ENCODE measurements around the gene NEGR1.

NEGR1 gene

DNA sequence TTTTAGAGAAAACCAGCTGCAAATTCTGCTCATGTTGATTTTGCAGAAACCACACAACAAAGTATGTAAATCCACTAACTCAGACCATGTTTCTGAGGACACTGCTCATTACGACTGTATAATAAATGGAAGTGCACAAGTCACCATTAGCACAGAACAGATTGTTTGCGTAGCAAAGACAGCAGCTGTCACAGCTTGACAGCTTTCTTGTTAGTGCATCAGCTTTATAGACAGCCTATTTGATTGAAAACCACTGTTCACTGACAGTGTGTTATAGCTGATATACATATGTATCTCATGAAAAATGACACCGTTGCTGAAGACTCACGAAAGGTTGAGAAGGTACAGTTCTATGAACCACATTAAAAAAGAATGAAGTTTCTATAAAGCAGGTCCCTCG lies 641.3 kb downstream of the NEGR1 start:
- H3K27me3 Mint-ChIP-seq = no peaks in the 10 kb centered on the region
- no peaks in the 10 kb centered on the region for H3K9me3 Mint-ChIP-seq
- no peak overlapping the region for H3K4me3 Mint-ChIP-seq
- H3K36me3 Mint-ChIP-seq = no peaks in the 10 kb centered on the region
- no peak overlapping the region for H3K27ac Mint-ChIP-seq
- no peaks in the 10 kb centered on the region for H3K4me1 Mint-ChIP-seq

DNA sequence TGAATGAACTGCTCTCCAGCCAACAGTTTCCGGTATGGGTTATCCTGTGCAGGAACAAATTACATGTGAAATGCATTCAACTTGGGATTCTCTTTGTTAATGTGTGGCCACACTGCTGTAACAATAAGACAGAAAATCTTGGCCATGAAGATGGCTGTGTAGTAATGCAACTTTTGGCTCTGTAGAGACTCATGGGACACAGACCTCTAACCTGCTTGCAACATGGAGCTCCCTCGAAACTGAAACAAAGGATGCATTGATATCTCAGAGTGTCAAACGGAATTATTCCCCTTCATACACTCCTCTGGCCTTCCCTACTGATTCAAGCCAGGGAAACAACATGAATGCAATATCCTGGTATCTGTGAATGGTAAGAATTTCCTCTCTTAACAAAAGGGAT lies 642.2 kb downstream of the NEGR1 start:
- no peaks in the 10 kb centered on the region for H3K4me1 Mint-ChIP-seq
- peaks cover 5% of the 10 kb centered on the region for H3K9me3 Mint-ChIP-seq
- no peak overlapping the region for H3K27ac Mint-ChIP-seq
- no peak overlapping the region for H3K4me3 Mint-ChIP-seq
- H3K36me3 Mint-ChIP-seq = no peaks in the 10 kb centered on the region
- no peaks in the 10 kb centered on the region for H3K27me3 Mint-ChIP-seq

- Mint-ChIP-seq H3K27ac (no peak overlapping the region), H3K36me3 (no peaks in the 10 kb centered on the region), H3K9me3 (peaks cover 6% of the 10 kb centered on the region), H3K4me3 (no peak overlapping the region), H3K27me3 (no peaks in the 10 kb centered on the region), H3K4me1 (no peaks in the 10 kb centered on the region)
Observed at GRCh38 chr1:71638081-71638766, 644.1 kb downstream of the NEGR1 start.

- no peak overlapping the region for H3K4me3 Mint-ChIP-seq
- no peaks in the 10 kb centered on the region for H3K36me3 Mint-ChIP-seq
- H3K4me1 Mint-ChIP-seq = no peaks in the 10 kb centered on the region
- no peak overlapping the region for H3K27ac Mint-ChIP-seq
- no peaks in the 10 kb centered on the region for H3K27me3 Mint-ChIP-seq
- H3K9me3 Mint-ChIP-seq = peaks cover 6% of the 10 kb centered on the region
Observed at GRCh38 chr1:71635568-71635967, 646.8 kb downstream of the NEGR1 start.

GRCh38 chr1:71634159-71634558 lies 648.2 kb downstream of the NEGR1 start:
- Mint-ChIP-seq H3K4me3 (no peak overlapping the region), H3K27ac (no peak overlapping the region), H3K9me3 (peaks cover 6% of the 10 kb centered on the region)

GRCh38 chr1:71630073-71630472 lies 652.3 kb downstream of the NEGR1 start:
- H3K9me3 Mint-ChIP-seq = peaks cover 1% of the 10 kb centered on the region
- H3K27ac Mint-ChIP-seq = no peak overlapping the region
- no peak overlapping the region for H3K4me3 Mint-ChIP-seq
- H3K4me1 Mint-ChIP-seq = no peaks in the 10 kb centered on the region
- H3K36me3 Mint-ChIP-seq = no peaks in the 10 kb centered on the region
- no peaks in the 10 kb centered on the region for H3K27me3 Mint-ChIP-seq

More at GRCh38 chr1:71634159-71634558, 648.2 kb downstream of the NEGR1 start:
- Mint-ChIP-seq H3K27me3 (no peaks in the 10 kb centered on the region), H3K36me3 (no peaks in the 10 kb centered on the region), H3K4me1 (no peaks in the 10 kb centered on the region)

DNA sequence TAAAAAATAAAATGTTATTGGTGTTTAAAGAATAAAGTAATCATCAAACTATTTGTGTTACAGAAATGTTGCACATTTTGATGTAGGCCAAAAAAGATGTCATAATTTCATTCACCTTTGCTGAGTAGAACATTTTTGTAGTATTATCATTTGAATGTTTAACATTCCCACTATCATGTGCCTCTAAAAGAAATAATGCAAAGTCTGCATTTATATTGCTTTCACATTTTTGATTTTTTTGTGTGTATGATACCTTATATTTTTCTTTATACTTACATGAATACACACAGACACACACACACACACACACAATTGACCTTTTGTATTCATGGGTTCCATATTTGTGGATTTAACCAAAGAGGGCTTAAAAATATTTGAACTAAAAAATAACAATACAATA lies 657.3 kb downstream of the NEGR1 start:
- H3K27ac Mint-ChIP-seq = no peak overlapping the region
- H3K27me3 Mint-ChIP-seq = no peaks in the 10 kb centered on the region
- peaks cover 5% of the 10 kb centered on the region for H3K9me3 Mint-ChIP-seq
- no peaks in the 10 kb centered on the region for H3K36me3 Mint-ChIP-seq
- H3K4me3 Mint-ChIP-seq = no peak overlapping the region
- no peaks in the 10 kb centered on the region for H3K4me1 Mint-ChIP-seq

- no peaks in the 10 kb centered on the region for H3K36me3 Mint-ChIP-seq
- peaks cover 5% of the 10 kb centered on the region for H3K9me3 Mint-ChIP-seq
- no peaks in the 10 kb centered on the region for H3K4me1 Mint-ChIP-seq
- no peak overlapping the region for H3K27ac Mint-ChIP-seq
- no peak overlapping the region for H3K4me3 Mint-ChIP-seq
- H3K27me3 Mint-ChIP-seq = no peaks in the 10 kb centered on the region
Observed at GRCh38 chr1:71623888-71624287, 658.5 kb downstream of the NEGR1 start.

GRCh38 chr1:71621785-71622184 lies 660.6 kb downstream of the NEGR1 start:
- H3K9me3 Mint-ChIP-seq = peaks cover 5% of the 10 kb centered on the region
- H3K27ac Mint-ChIP-seq = no peak overlapping the region
- no peaks in the 10 kb centered on the region for H3K36me3 Mint-ChIP-seq
- H3K4me1 Mint-ChIP-seq = no peaks in the 10 kb centered on the region
- H3K27me3 Mint-ChIP-seq = no peaks in the 10 kb centered on the region
- no peak overlapping the region for H3K4me3 Mint-ChIP-seq

DNA sequence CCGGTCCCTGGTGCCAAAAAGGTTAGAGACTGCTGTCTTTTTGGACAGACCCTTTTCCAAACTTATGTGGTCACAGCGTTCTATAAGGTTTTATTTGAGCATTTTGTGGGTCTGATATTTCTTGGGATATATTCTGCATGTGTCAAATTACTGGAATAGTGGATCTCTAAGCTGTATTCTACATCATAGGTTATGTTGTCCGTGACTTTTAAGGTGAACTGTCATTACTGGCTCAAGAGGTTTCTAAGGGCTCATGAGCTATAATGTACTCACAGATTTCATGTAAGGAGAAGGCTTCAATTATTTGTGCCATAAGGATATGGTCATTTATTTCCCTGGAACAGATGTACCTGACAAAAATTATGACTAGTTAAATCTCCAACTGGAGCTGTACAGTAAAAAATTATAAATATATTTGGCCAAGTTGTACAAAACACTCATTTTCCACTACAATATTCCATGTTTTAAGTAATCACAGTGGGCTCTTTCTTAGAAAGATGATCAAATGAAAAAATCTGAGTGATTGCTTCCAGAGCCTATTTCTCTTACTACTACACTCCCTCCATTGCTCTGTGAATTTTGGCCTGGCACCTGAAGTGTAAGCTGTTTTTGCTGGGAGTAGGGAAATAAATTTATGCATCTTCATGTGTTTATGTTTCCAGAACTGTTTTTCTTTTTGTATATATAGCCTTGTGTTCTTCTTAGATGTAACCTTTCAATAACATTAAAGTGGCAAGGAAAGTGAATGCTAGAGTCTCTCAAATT lies 663.4 kb downstream of the NEGR1 start:
- no peaks in the 10 kb centered on the region for H3K4me1 Mint-ChIP-seq

GRCh38 chr1:71618191-71618590 lies 664.1 kb downstream of the NEGR1 start:
- H3K36me3 Mint-ChIP-seq = no peaks in the 10 kb centered on the region
- no peaks in the 10 kb centered on the region for H3K4me1 Mint-ChIP-seq
- no peak overlapping the region for H3K27ac Mint-ChIP-seq
- H3K9me3 Mint-ChIP-seq = peaks cover under 1% of the 10 kb centered on the region
- H3K27me3 Mint-ChIP-seq = no peaks in the 10 kb centered on the region
- no peak overlapping the region for H3K4me3 Mint-ChIP-seq

More for the DNA sequence above, 663.4 kb downstream of the NEGR1 start:
- Mint-ChIP-seq H3K36me3 (no peaks in the 10 kb centered on the region), H3K9me3 (peaks cover 5% of the 10 kb centered on the region), H3K4me3 (no peak overlapping the region), H3K27ac (no peak overlapping the region), H3K27me3 (no peaks in the 10 kb centered on the region)

DNA sequence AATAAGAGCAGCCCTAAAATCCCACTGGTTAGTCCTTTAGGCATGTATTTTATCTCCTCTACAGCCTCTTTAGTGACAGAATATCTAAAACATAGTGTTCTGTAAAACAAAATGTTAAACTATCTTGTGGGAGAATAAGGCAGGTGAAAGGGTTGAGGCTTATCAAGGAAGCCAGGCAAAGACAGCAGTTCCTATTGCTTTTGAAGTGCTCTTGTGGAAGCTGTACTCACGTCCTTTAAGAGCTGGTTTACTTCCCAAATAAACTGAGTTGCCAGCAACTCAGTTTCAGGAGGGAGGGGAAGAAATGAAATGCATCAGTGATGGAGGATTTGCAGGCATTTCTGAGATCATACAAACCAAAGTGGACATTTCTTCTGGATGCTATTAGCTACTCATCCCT lies 671.9 kb downstream of the NEGR1 start:
- H3K27me3 Mint-ChIP-seq = no peaks in the 10 kb centered on the region
- H3K27ac Mint-ChIP-seq = no peak overlapping the region
- no peaks in the 10 kb centered on the region for H3K4me1 Mint-ChIP-seq
- no peak overlapping the region for H3K4me3 Mint-ChIP-seq
- H3K36me3 Mint-ChIP-seq = no peaks in the 10 kb centered on the region
- H3K9me3 Mint-ChIP-seq = peaks cover 6% of the 10 kb centered on the region

DNA sequence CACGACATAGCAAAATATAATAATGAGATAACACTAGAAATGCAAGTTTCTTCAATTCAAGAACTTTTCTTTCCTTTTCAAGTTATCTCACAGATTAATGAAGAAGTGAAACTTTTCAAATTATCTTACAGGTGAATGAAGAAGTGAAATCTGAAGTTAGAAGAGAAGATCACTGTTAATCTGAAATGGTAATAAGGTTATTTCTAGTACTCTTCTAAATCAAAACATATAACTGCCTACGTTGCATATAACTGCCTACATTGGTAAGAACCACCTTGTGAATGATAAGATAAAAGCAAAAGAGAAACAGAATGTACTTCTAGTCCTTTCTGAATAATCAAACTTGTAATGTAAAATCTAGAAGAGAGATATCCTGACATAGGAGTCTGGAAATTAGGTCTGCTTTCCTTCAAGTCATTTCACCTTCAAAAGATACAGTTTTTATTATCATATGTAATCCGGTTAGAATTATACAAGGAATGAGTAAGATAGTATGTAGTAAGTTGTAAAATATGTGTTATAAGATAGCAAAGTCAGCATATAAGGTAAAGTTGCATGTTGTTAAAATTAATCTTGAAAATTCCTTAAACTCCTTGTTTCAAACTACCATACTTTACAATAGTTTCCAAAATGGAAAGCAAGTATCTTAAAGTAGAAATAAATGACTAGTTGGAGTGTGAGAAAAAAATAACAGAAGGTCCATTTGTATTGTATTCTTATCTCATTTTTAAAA lies 679.1 kb downstream of the NEGR1 start:
- Mint-ChIP-seq H3K9me3 (peaks cover 9% of the 10 kb centered on the region), H3K4me3 (no peak overlapping the region), H3K4me1 (no peaks in the 10 kb centered on the region), H3K27me3 (no peaks in the 10 kb centered on the region), H3K36me3 (no peaks in the 10 kb centered on the region), H3K27ac (no peak overlapping the region)

DNA sequence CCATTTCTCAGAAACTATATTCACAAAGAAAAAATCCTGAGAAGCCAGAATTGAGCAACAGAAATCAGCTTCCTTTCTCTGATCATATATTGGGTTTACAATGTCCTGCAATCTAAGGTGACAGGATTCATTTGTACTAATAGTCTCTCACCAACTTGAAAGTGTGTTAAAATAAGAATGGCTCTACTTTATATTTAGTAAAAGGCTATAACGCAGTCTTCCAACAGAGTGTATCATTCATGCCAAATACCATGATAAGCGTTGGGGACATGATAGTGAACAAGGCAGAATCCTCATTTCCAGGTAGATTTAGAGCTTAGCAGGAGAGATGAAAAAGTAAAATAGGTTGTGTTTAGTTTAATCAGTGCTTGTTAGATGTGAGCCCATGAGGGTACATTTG lies 682.3 kb downstream of the NEGR1 start:
- no peak overlapping the region for H3K4me3 Mint-ChIP-seq
- no peaks in the 10 kb centered on the region for H3K27me3 Mint-ChIP-seq
- no peaks in the 10 kb centered on the region for H3K4me1 Mint-ChIP-seq
- H3K27ac Mint-ChIP-seq = no peak overlapping the region
- peaks cover 9% of the 10 kb centered on the region for H3K9me3 Mint-ChIP-seq
- H3K36me3 Mint-ChIP-seq = no peaks in the 10 kb centered on the region

DNA sequence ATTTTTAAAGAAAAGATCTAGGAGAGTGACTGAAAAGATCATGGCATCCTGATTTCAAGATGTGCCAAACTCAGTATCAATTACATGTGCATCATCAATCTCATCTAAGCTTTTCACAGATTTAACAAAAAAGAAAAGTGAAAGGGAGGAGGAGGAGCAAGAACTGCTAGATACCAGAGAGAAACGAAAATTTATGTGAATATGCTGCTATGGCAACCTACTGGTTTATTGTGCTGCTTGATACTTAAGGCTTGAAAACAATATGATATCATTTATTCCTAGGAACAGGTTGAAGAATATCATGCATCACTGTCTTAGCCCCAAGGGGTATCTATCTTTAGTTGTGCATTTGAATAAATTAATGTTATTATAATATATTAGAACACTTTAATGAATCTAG lies 683.0 kb downstream of the NEGR1 start:
- peaks cover 9% of the 10 kb centered on the region for H3K9me3 Mint-ChIP-seq
- no peaks in the 10 kb centered on the region for H3K27me3 Mint-ChIP-seq
- H3K4me3 Mint-ChIP-seq = no peak overlapping the region
- H3K27ac Mint-ChIP-seq = no peak overlapping the region
- H3K36me3 Mint-ChIP-seq = no peaks in the 10 kb centered on the region
- H3K4me1 Mint-ChIP-seq = no peaks in the 10 kb centered on the region

DNA sequence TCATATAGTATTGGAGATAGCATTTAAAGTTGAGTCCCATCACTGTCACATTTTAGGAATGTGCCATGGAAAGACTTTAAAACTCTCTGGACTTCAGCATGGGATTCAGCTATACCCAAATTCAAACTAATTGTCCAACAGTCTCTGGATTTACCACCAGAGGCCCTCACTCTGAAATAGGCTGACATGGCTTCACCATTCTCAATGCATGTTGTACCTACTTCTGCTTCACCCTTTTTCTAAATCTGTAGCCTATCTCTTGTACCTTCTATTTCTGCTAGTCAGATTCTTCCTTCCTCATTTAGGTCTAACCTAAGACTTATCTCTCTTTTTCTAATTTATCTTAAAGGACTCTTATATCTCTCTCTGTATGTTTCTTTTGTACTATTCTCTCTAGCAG lies 688.8 kb downstream of the NEGR1 start:
- H3K36me3 Mint-ChIP-seq = no peaks in the 10 kb centered on the region
- no peaks in the 10 kb centered on the region for H3K27me3 Mint-ChIP-seq

More for the DNA sequence above, 688.8 kb downstream of the NEGR1 start:
- Mint-ChIP-seq H3K27ac (no peak overlapping the region), H3K4me1 (no peaks in the 10 kb centered on the region), H3K4me3 (no peak overlapping the region), H3K9me3 (peaks cover 12% of the 10 kb centered on the region)
